ENCODE measurements around the gene VGLL4.
A peak's percentile ranks its signal among the peaks of the same experiment; 100 is the strongest.
"Not testable (repeated sequence)": the region's sequence is repeated elsewhere in the genome, so short reads cannot be mapped to it uniquely, and the experiment has no call there.

Gene VGLL4, protein sequence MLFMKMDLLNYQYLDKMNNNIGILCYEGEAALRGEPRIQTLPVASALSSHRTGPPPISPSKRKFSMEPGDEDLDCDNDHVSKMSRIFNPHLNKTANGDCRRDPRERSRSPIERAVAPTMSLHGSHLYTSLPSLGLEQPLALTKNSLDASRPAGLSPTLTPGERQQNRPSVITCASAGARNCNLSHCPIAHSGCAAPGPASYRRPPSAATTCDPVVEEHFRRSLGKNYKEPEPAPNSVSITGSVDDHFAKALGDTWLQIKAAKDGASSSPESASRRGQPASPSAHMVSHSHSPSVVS

DNA sequence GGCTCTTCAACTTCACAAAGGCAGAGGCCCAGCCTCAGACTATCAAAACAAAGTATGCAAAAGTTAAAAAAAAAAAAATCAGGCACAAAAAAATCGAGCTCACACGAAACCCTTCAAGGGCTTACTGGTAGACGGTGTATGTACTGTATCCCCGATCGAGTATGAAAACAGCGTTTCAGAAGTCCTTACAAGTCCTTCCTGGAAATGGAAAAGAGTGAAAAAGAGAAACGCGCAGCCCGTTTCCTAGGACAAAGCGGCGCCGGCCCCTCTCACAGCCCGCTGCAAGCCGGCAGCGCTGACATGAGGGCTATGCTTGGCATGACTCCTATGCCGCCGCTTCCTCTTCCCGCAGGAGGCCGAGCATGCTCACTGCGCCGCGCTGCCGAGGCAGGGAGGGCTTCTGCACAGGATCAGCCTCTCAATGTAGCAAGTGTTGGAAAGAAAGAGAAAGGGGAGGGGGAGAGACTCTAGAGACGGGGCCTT is at the start of gene VGLL4:
Gene VGLL4, minus strand, starts transcription at position 311 of the 483 bp plus-strand sequence. CDS start 397 bp downstream, outside the sequence.
- TF ChIP-seq, protein P1, sequence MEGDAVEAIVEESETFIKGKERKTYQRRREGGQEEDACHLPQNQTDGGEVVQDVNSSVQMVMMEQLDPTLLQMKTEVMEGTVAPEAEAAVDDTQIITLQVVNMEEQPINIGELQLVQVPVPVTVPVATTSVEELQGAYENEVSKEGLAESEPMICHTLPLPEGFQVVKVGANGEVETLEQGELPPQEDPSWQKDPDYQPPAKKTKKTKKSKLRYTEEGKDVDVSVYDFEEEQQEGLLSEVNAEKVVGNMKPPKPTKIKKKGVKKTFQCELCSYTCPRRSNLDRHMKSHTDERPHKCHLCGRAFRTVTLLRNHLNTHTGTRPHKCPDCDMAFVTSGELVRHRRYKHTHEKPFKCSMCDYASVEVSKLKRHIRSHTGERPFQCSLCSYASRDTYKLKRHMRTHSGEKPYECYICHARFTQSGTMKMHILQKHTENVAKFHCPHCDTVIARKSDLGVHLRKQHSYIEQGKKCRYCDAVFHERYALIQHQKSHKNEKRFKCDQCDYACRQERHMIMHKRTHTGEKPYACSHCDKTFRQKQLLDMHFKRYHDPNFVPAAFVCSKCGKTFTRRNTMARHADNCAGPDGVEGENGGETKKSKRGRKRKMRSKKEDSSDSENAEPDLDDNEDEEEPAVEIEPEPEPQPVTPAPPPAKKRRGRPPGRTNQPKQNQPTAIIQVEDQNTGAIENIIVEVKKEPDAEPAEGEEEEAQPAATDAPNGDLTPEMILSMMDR (IDR thresholded peaks at IDR 0.05; ENCODE audit: control insufficient read depth, insufficient read depth, low read depth, low read length, missing control alignments): peak; percentile 17
- DNase-seq (ENCODE audit: low read depth): peak; percentile 61

DNA sequence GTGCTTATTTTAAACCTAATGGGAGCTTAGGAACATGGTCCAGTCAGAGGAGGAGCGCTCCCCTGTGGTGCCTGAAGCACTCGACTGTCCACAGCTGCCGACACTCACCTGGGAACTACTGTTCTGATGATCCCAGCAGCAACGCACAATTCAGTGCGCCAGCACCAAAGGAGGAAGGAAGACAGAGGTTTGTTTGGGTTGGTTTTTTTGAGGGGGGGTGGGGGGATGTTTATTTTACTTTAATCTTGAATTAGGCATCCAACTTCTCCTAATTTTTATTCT is 48.8 kb upstream of the VGLL4 start:
- TF ChIP-seq, protein P1 (IDR thresholded peaks at IDR 0.05; ENCODE audit: control insufficient read depth, insufficient read depth, low read depth, low read length, missing control alignments): no peak
- no peak for DNase-seq (ENCODE audit: low read depth)
- no peak overlapping the region for H3K4me3 ChIP-seq (ENCODE audit: control insufficient read depth, low read depth, low read length)

More for the DNA sequence above, at the start of gene VGLL4:
- H3K4me3 ChIP-seq (ENCODE audit: control insufficient read depth, low read depth, low read length): peak within 1 kb of the TSS; percentile 73

DNA sequence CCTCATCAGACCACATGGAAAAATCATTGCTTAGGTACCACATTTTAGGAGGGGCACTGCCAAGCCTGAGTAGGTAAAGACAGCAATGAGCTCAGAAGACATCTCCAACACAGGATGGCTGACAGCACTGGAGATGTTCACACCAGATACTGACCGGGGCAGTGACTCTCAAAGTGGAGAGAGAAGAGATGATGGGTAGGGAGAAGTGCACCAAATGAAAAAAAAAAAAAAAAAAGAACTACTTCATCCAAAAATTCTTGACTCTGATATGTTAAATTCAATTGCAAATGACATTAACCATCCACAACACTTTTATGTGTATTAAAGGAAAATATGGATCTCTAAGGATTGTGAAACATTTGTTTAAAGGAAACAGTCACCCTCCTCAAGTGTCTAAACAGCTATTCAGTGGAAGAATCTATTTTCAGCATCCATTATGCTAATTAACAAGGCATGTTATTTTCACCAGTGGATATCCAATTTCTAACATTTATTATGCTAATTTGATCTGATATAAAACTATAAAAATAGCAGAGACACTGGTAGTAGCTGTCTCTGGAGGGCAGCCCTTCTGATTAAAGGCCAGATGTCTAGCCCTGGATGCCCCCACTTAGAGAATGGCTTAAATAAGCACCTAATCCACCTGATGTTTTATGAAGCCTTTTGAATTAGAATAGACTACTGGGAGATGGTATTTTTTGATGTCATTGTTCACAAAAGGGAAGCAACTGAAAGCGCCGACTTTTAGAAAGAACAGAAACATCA is 48.2 kb upstream of the VGLL4 start:
- no peak overlapping the region for H3K4me3 ChIP-seq (ENCODE audit: control insufficient read depth, low read depth, low read length)
- DNase-seq (ENCODE audit: low read depth): no peak
- TF ChIP-seq, protein P1 (IDR thresholded peaks at IDR 0.05; ENCODE audit: control insufficient read depth, insufficient read depth, low read depth, low read length, missing control alignments): no peak

DNA sequence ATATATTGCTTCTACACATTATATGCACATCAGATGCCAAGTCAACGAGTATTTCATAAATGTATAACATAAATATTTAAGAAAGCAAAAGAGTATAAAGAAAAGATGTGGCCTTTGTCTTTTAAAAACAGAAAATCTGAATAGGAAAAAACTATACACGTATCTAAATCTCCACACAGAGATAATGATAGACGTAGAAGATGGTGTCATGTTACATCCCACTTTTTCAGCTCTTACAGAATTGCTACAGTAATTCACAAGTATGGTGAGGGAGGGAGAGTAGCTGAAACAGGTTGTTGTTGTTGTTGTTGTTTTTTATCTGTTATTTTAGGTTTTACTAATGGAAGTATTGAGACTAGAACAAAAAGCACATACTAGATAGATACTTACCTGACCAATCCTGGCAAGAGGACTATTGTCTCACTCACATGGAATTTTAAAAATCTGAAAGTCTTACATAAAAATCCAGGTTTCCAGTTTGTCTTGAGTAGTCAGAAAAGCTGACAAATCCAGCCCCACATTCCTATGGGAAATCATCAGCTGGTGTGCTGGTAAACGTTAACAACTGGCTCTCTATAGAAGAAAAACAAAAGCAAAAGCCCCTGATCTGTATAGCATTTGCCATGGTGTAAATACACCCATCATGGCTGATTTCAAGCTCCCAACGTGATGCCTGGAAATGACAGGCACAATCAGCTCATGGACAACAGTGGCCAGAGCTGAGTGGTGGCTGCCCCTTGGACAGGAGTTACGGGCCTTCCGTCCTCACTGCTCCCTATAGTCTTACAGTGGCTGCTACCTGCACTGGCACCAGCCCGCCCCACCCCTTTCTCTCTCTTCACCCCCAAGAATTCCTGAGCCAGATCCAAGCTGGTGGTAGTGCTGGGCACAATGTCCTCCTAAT is 47.4 kb upstream of the VGLL4 start:
- DNase-seq (ENCODE audit: low read depth): no peak
- H3K4me3 ChIP-seq (ENCODE audit: control insufficient read depth, low read depth, low read length): no peak overlapping the region
- TF ChIP-seq, protein P1 (IDR thresholded peaks at IDR 0.05; ENCODE audit: control insufficient read depth, insufficient read depth, low read depth, low read length, missing control alignments): no peak

DNA sequence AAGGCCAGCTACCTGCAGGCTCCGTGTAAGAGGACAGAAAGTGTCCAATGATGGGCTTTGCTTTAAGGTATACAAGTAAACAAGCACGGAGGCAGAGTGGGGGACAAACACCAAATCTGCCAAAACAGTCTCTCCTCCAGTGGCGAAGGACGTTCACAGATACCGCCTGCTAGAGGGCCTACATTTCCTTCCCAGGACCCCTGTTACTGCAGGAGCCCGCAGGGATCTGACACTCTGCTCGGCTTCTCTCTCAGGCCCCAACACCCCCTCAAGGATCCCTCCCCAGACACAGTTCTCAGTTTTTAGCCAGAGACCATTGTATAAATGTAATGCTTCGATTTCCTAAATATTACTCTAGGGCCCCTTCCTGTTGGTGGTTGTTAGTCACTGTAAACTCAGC is 46.0 kb upstream of the VGLL4 start:
- no peak overlapping the region for H3K4me3 ChIP-seq (ENCODE audit: control insufficient read depth, low read depth, low read length)
- DNase-seq (ENCODE audit: low read depth): no peak
- TF ChIP-seq, protein P1 (IDR thresholded peaks at IDR 0.05; ENCODE audit: control insufficient read depth, insufficient read depth, low read depth, low read length, missing control alignments): no peak

DNA sequence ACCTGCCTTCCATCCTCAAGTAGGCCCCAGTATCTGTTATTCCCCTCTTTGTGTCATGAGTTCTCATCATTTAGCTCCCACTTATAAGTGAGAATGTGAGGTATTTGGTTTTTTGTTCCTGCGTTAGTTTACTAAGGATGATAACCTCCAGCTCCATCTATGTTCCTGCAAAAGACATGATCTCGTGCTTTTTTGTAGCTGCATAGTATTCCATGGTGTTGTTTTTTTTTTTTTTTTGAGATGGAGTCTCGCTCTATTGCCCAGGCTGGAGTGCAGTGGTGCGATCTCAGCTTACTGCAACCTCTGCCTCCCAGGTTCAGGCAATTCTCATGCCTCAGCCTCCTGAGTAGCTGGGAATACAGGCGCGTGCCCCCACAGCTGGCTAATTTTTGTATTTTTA is 41.3 kb upstream of the VGLL4 start:
- DNase-seq (ENCODE audit: low read depth); H3K4me3 ChIP-seq (ENCODE audit: control insufficient read depth, low read depth, low read length): not testable (repeated sequence)
